Lower leg skin (tissue), 3 donors: Measurements from ENCODE around the gene PDP2.

Experiments used
- CTCF ChIP-seq, 3 donors: fragments of 450-650 bp; IDR thresholded peaks; one replicate each; pipeline ENCODE4 v1.5.1; 2016; ENCODE audit warnings: antibody characterized with exemption in 3 of 3, mild to moderate bottlenecking in 3 of 3, moderate library complexity in 2 of 3
- POLR2A ChIP-seq, 2 donors: fragments of 450-650 bp; IDR thresholded peaks; one replicate each; pipeline ENCODE4 v1.6.1; 2016 to 2017; ENCODE audit warnings: antibody characterized with exemption in 2 of 2, mild to moderate bottlenecking in 1 of 2, moderate library complexity in 1 of 2

GRCh38 chr16:66845791-66846221 is 34.5 kb upstream of the PDP2 start:
- no peak for TF ChIP-seq CTCF (IDR thresholded peaks at IDR 0.05)
- TF ChIP-seq POLR2A (IDR thresholded peaks at IDR 0.05), result no peak
